ENCODE results near the gene COL15A1.

- TF ChIP-seq CTCF (IDR thresholded peaks at IDR 0.05) (no peak), POLR2A (IDR thresholded peaks at IDR 0.05; ENCODE audit: low read depth) (no peak)
Observed at GRCh38 chr9:98962861-98963260, 19.2 kb downstream of the COL15A1 start.

Data from esophagus muscularis mucosa (tissue), 3 donors.